Endodermal cell (in vitro differentiated cells): ENCODE results near the gene SETDB2. TPM values are rescaled to one million over a fixed set of nuclear protein-coding genes. Genes with fewer than 3 reads are reported as not detected.

ENCODE experiments used
- DNase-seq: peaks from one replicate; pipeline ENCODE4 v3.0.0-alpha.2; 2017
- H3K27ac ChIP-seq: 2 replicates; pipeline ENCODE4 v1.5.1; 2013; ENCODE audit warnings: mild to moderate bottlenecking, low read depth, low read length, moderate library complexity
- H3K27me3 ChIP-seq: 2 replicates; pipeline ENCODE4 v1.6.1; 2013; ENCODE audit warnings: mild to moderate bottlenecking, low read length, moderate library complexity; ENCODE audit not compliant: insufficient read depth, control insufficient read depth, poor library complexity, severe bottlenecking
- H3K36me3 ChIP-seq: 2 replicates; pipeline ENCODE4 v1.7.0; 2013; ENCODE audit warnings: mild to moderate bottlenecking, low read length, moderate library complexity; ENCODE audit not compliant: control insufficient read depth, insufficient read depth
- H3K4me1 ChIP-seq: one replicate; pipeline ENCODE4 v1.7.0; 2013; ENCODE audit warnings: low read length; ENCODE audit not compliant: control insufficient read depth, insufficient read depth
- H3K4me3 ChIP-seq: 2 replicates; pipeline ENCODE4 v1.5.1; 2013; ENCODE audit warnings: mild to moderate bottlenecking, low read length, moderate library complexity
- H3K9ac ChIP-seq: 2 replicates; pipeline ENCODE4 v1.6.1; 2013; ENCODE audit warnings: mild to moderate bottlenecking, low read length, moderate library complexity; ENCODE audit not compliant: poor library complexity, severe bottlenecking; ENCODE audit errors: extremely low read depth
- H3K9me3 ChIP-seq: 2 replicates; pipeline ENCODE4 v1.6.1; 2013; ENCODE audit warnings: mild to moderate bottlenecking, low read length, moderate library complexity; ENCODE audit not compliant: control insufficient read depth
- H3K27ac Mint-ChIP-seq: 2 replicates; pipeline ENCODE4 v1.8.0; 2020; ENCODE audit warnings: mixed read lengths
- H3K27me3 Mint-ChIP-seq: 2 replicates; pipeline ENCODE4 v1.8.0; 2021; ENCODE audit warnings: mild to moderate bottlenecking, mixed read lengths; ENCODE audit not compliant: insufficient read depth
- H3K36me3 Mint-ChIP-seq: 2 replicates; pipeline ENCODE4 v1.8.0; 2020; ENCODE audit warnings: low read depth, mixed read lengths
- H3K4me1 Mint-ChIP-seq: 2 replicates; pipeline ENCODE4 v1.8.0; 2020; ENCODE audit warnings: mixed read lengths
- H3K4me3 Mint-ChIP-seq: 2 replicates; pipeline ENCODE4 v1.8.0; 2020; ENCODE audit warnings: mild to moderate bottlenecking, moderate library complexity, mixed read lengths
- H3K9me3 Mint-ChIP-seq: 2 replicates; pipeline ENCODE4 v1.8.0; 2020; ENCODE audit warnings: mild to moderate bottlenecking, mixed read lengths
- WGBS, 2 experiments: methylation state at CpG; one replicate each; pipeline versions ENCODE4 v1.1.5 to v1.1.7; 2013; ENCODE audit warnings: missing lambda C conversion rate in 2 of 2, mixed read lengths in 1 of 2; ENCODE audit not compliant: insufficient coverage in 1 of 2, insufficient read length in 1 of 2; 5-methylcytosine and 5-hydroxymethylcytosine counted together
- total RNA-seq, 2 donors: library from RNA; stranded (reverse); fragmentation: NEBNext Ultra II Directional in 1 of 2; extraction: Animal tissue kit (Norgen Biotek cat#: 25700) in 1 of 2; gene quantifications; 2 replicates in 1 of 2; 3 replicates in 1 of 2; pipeline ENCODE4 v1.2.1, GENCODE V29; 2021
- TF ChIP-seq, protein P1 (sequence below): fragments of 200-600 bp; sonication (generic); conservative IDR thresholded peaks from 2 replicates; pipeline ENCODE4 v1.5.0; 2021; ENCODE audit warnings: antibody characterized with exemption, mild to moderate bottlenecking

Gene SETDB2
- total RNA-seq, 2 donors from 2014 or later, result 7.8 to 9.5 TPM

GRCh38 chr13:49448753-49449152 lies 4.7 kb downstream of the SETDB2 start:
- no peaks in the 10 kb centered on the region for H3K9me3 Mint-ChIP-seq
- no peak for DNase-seq
- Histone ChIP-seq H3K9me3 (no peaks in the 10 kb centered on the region), H3K36me3 (no peaks in the 10 kb centered on the region), H3K4me1 (no peaks in the 10 kb centered on the region), H3K4me3 (peak overlapping the region; percentile 13), H3K27me3 (no peaks in the 10 kb centered on the region), H3K9ac (no peak overlapping the region), H3K27ac (no peak overlapping the region)
- no peaks in the 10 kb centered on the region for H3K27me3 Mint-ChIP-seq
- peaks cover 5% of the 10 kb centered on the region for H3K36me3 Mint-ChIP-seq
- peaks cover 3% of the 10 kb centered on the region for H3K4me1 Mint-ChIP-seq
- H3K4me3 Mint-ChIP-seq, result no peak overlapping the region
- TF ChIP-seq, protein P1, sequence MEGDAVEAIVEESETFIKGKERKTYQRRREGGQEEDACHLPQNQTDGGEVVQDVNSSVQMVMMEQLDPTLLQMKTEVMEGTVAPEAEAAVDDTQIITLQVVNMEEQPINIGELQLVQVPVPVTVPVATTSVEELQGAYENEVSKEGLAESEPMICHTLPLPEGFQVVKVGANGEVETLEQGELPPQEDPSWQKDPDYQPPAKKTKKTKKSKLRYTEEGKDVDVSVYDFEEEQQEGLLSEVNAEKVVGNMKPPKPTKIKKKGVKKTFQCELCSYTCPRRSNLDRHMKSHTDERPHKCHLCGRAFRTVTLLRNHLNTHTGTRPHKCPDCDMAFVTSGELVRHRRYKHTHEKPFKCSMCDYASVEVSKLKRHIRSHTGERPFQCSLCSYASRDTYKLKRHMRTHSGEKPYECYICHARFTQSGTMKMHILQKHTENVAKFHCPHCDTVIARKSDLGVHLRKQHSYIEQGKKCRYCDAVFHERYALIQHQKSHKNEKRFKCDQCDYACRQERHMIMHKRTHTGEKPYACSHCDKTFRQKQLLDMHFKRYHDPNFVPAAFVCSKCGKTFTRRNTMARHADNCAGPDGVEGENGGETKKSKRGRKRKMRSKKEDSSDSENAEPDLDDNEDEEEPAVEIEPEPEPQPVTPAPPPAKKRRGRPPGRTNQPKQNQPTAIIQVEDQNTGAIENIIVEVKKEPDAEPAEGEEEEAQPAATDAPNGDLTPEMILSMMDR, result no peak
- no peak overlapping the region for H3K27ac Mint-ChIP-seq
- WGBS, 2 experiments, result 100% methylated on average over 2 of the region's 2 CpGs; no CpG with 5 or more reads in 1 of the 2 experiments

- TF ChIP-seq, protein P1, result no peak
- Histone ChIP-seq H3K27me3 (no peaks in the 10 kb centered on the region), H3K27ac (no peak overlapping the region), H3K9me3 (no peaks in the 10 kb centered on the region), H3K36me3 (no peaks in the 10 kb centered on the region), H3K4me3 (no peak overlapping the region), H3K4me1 (no peaks in the 10 kb centered on the region), H3K9ac (no peak overlapping the region)
- H3K9me3 Mint-ChIP-seq, result no peaks in the 10 kb centered on the region
- H3K4me3 Mint-ChIP-seq, result no peak overlapping the region
- no peaks in the 10 kb centered on the region for H3K4me1 Mint-ChIP-seq
- 91% methylated on average over 3 of the region's 3 CpGs; no CpG with 5 or more reads in 1 of the 2 experiments for WGBS, 2 experiments
- no peaks in the 10 kb centered on the region for H3K27me3 Mint-ChIP-seq
- H3K27ac Mint-ChIP-seq, result no peak overlapping the region
- DNase-seq, result no peak
- H3K36me3 Mint-ChIP-seq, result peaks cover 5% of the 10 kb centered on the region
Measured at GRCh38 chr13:49450105-49450819, 6.2 kb downstream of the SETDB2 start.

- peaks cover 5% of the 10 kb centered on the region for H3K36me3 Mint-ChIP-seq
- Histone ChIP-seq H3K9ac (no peak overlapping the region), H3K4me1 (no peaks in the 10 kb centered on the region), H3K9me3 (no peaks in the 10 kb centered on the region), H3K4me3 (no peak overlapping the region), H3K27ac (no peak overlapping the region), H3K27me3 (no peaks in the 10 kb centered on the region), H3K36me3 (no peaks in the 10 kb centered on the region)
- H3K27me3 Mint-ChIP-seq, result no peaks in the 10 kb centered on the region
- no peak overlapping the region for H3K4me3 Mint-ChIP-seq
- TF ChIP-seq, protein P1, result no peak
- H3K9me3 Mint-ChIP-seq, result no peaks in the 10 kb centered on the region
- H3K27ac Mint-ChIP-seq, result no peak overlapping the region
- 95 to 100% methylated on average over 1 to 6 of the region's 8 CpGs for WGBS, 2 experiments
- H3K4me1 Mint-ChIP-seq, result no peaks in the 10 kb centered on the region
- DNase-seq, result no peak
Measured at GRCh38 chr13:49452725-49453457, 8.8 kb downstream of the SETDB2 start.
